ENCODE measurements around the gene OCSTAMP.

OCSTAMP gene

GRCh38 chr20:46581391-46581790 lies 30.9 kb upstream of the OCSTAMP start:
- H3K9me2 ChIP-seq (replicated peaks; ENCODE audit: insufficient read depth, low read length) = no peaks in the 10 kb centered on the region
- no peak overlapping the region for H3K4me2 ChIP-seq (ENCODE audit: low read depth, low read length)
- H3K9me3 ChIP-seq (replicated peaks; ENCODE audit: insufficient read depth, low read length) = no peaks in the 10 kb centered on the region
- H4K20me1 ChIP-seq (ENCODE audit: insufficient read depth, low read length) = no peaks in the 10 kb centered on the region
- no peaks in the 10 kb centered on the region for H3F3A ChIP-seq (ENCODE audit: insufficient read depth, low read length)
- H3K4me1 ChIP-seq (ENCODE audit: low read length) = no peaks in the 10 kb centered on the region
- H2AFZ ChIP-seq (ENCODE audit: low read length) = no peak overlapping the region
- no peak overlapping the region for H3K4me3 ChIP-seq (ENCODE audit: low read length)
- no peaks in the 10 kb centered on the region for H3K27me3 ChIP-seq (replicated peaks; ENCODE audit: insufficient read depth, low read length)
- H3K9ac ChIP-seq (ENCODE audit: low read length) = no peak overlapping the region
- no peak overlapping the region for H3K27ac ChIP-seq (ENCODE audit: low read length)
- H3K79me2 ChIP-seq (ENCODE audit: low read length) = no peaks in the 10 kb centered on the region
- TF ChIP-seq EZH2 (optimal IDR thresholded peaks at IDR 0.05; ENCODE audit: low read depth, low read length) (no peak), CTCF (IDR thresholded peaks at IDR 0.05; ENCODE audit: low read length) (no peak)
- no peaks in the 10 kb centered on the region for H3K36me3 ChIP-seq (replicated peaks; ENCODE audit: insufficient read depth, low read length)
- no peak for DNase-seq

- Histone ChIP-seq H3K27me3 (replicated peaks; ENCODE audit: insufficient read depth, low read length) (no peaks in the 10 kb centered on the region), H2AFZ (ENCODE audit: low read length) (no peak overlapping the region), H3K4me2 (ENCODE audit: low read depth, low read length) (no peak overlapping the region), H3K36me3 (replicated peaks; ENCODE audit: insufficient read depth, low read length) (no peaks in the 10 kb centered on the region), H3K27ac (ENCODE audit: low read length) (no peak overlapping the region), H3K79me2 (ENCODE audit: low read length) (no peaks in the 10 kb centered on the region), H3K4me3 (ENCODE audit: low read length) (no peak overlapping the region), H3K4me1 (ENCODE audit: low read length) (no peaks in the 10 kb centered on the region), H3K9me2 (replicated peaks; ENCODE audit: insufficient read depth, low read length) (no peaks in the 10 kb centered on the region), H3K9me3 (replicated peaks; ENCODE audit: insufficient read depth, low read length) (no peaks in the 10 kb centered on the region), H3F3A (ENCODE audit: insufficient read depth, low read length) (no peaks in the 10 kb centered on the region), H4K20me1 (ENCODE audit: insufficient read depth, low read length) (no peaks in the 10 kb centered on the region), H3K9ac (ENCODE audit: low read length) (no peak overlapping the region)
- DNase-seq = no peak
- TF ChIP-seq EZH2 (optimal IDR thresholded peaks at IDR 0.05; ENCODE audit: low read depth, low read length) (no peak), EZH2phosphoT487 (IDR thresholded peaks at IDR 0.05; ENCODE audit: low read length) (no peak), CTCF (IDR thresholded peaks at IDR 0.05; ENCODE audit: low read length) (no peak)
Measured at GRCh38 chr20:46580613-46581205, 30.3 kb upstream of the OCSTAMP start.

- Histone ChIP-seq H3F3A (ENCODE audit: insufficient read depth, low read length) (no peaks in the 10 kb centered on the region), H3K9ac (ENCODE audit: low read length) (no peak overlapping the region), H3K36me3 (replicated peaks; ENCODE audit: insufficient read depth, low read length) (no peaks in the 10 kb centered on the region), H3K9me2 (replicated peaks; ENCODE audit: insufficient read depth, low read length) (no peaks in the 10 kb centered on the region), H3K4me2 (ENCODE audit: low read depth, low read length) (no peak overlapping the region), H3K27me3 (replicated peaks; ENCODE audit: insufficient read depth, low read length) (no peaks in the 10 kb centered on the region), H3K9me3 (replicated peaks; ENCODE audit: insufficient read depth, low read length) (no peaks in the 10 kb centered on the region), H3K79me2 (ENCODE audit: low read length) (no peaks in the 10 kb centered on the region), H3K4me3 (ENCODE audit: low read length) (no peak overlapping the region), H4K20me1 (ENCODE audit: insufficient read depth, low read length) (no peaks in the 10 kb centered on the region), H3K27ac (ENCODE audit: low read length) (no peak overlapping the region), H2AFZ (ENCODE audit: low read length) (no peak overlapping the region), H3K4me1 (ENCODE audit: low read length) (no peaks in the 10 kb centered on the region)
- TF ChIP-seq EZH2phosphoT487 (IDR thresholded peaks at IDR 0.05; ENCODE audit: low read length) (no peak), EZH2 (optimal IDR thresholded peaks at IDR 0.05; ENCODE audit: low read depth, low read length) (no peak), CTCF (IDR thresholded peaks at IDR 0.05; ENCODE audit: low read length) (no peak)
- no peak for DNase-seq
Measured at GRCh38 chr20:46578745-46579144, 28.3 kb upstream of the OCSTAMP start.

All from MM.1S (cell line).